Measurements from ENCODE around the gene SFN.
"Not testable (repeated sequence)": the region's sequence is repeated elsewhere in the genome, so short reads cannot be mapped to it uniquely, and the experiment has no call there.

The SFN gene

DNA sequence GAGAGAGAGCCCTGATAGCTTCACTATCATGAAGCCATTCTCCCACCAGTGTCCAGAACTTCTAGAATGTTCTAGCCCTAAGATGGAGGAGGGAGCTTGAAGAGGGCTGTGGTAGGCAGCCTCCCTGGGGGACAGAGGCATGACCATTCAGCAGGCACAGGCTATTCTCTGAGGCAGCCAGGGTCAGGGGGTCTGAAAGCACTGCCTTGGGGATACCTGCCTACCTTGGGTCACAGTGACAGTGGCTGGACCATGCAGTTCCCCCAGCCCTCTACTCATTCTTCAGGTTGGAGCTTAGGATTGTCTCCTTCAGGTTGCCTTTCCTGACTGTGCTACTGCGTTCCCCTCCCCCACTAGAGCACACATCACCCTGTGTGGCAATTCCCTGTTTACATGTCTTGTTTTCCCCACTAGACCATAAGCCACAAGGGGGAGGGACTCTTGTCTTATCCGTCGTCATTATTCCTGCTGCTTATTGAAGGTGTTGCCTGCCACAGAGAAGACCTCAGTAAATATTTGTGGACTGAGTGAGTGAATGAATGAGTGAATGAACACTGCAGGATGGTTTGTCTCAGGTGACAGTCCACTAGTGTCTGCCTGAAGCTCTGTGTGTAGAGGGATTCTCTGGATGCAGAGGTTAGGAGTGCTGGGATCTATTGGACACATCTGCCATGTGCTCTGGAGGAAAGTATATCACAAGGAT is 31.3 kb upstream of the SFN start:
- peak; percentile 41 for DNase-seq (ENCODE audit: low read depth)
- no peak overlapping the region for H3K4me3 ChIP-seq (ENCODE audit: control insufficient read depth, low read depth, low read length)
- TF ChIP-seq, protein P1, sequence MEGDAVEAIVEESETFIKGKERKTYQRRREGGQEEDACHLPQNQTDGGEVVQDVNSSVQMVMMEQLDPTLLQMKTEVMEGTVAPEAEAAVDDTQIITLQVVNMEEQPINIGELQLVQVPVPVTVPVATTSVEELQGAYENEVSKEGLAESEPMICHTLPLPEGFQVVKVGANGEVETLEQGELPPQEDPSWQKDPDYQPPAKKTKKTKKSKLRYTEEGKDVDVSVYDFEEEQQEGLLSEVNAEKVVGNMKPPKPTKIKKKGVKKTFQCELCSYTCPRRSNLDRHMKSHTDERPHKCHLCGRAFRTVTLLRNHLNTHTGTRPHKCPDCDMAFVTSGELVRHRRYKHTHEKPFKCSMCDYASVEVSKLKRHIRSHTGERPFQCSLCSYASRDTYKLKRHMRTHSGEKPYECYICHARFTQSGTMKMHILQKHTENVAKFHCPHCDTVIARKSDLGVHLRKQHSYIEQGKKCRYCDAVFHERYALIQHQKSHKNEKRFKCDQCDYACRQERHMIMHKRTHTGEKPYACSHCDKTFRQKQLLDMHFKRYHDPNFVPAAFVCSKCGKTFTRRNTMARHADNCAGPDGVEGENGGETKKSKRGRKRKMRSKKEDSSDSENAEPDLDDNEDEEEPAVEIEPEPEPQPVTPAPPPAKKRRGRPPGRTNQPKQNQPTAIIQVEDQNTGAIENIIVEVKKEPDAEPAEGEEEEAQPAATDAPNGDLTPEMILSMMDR (conservative IDR thresholded peaks at IDR 0.05; ENCODE audit: control insufficient read depth, insufficient read depth, low read depth, low read length): no peak

DNA sequence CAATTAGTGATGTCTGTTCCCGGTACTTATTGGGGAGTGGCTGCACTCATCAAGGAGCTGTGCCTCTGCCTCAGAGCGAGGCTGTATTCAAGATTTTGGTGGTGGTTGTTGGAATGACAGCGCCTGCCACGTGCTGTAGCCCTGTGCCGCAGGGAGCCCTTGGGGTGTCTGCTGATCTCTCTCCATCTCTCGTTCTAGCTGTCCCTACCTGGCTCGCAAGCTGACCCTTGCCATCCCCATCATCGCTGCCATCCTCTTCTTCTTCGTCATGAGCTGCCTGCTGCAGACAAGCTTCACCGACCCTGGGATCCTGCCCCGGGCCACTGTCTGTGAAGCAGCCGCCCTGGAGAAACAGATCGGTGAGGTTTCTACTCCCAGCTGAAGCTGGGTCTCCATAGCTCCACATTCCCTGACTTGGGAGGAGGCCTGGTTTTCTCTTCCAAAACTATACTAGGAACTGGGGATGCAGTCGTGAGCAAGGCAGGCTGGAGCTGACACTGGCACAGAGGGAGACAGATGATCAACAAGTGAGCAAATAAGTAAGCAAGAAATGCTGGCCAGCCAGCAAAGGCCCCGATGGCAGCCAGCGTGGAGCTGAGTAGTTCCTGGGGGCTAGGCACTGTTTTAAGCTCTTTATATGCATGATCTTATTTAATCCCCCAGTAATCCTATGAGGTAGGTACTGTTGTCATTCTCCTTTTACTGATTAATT is 30.5 kb upstream of the SFN start:
- TF ChIP-seq, protein P1 (conservative IDR thresholded peaks at IDR 0.05; ENCODE audit: control insufficient read depth, insufficient read depth, low read depth, low read length): no peak
- H3K4me3 ChIP-seq (ENCODE audit: control insufficient read depth, low read depth, low read length): no peak overlapping the region
- DNase-seq (ENCODE audit: low read depth): no peak

DNA sequence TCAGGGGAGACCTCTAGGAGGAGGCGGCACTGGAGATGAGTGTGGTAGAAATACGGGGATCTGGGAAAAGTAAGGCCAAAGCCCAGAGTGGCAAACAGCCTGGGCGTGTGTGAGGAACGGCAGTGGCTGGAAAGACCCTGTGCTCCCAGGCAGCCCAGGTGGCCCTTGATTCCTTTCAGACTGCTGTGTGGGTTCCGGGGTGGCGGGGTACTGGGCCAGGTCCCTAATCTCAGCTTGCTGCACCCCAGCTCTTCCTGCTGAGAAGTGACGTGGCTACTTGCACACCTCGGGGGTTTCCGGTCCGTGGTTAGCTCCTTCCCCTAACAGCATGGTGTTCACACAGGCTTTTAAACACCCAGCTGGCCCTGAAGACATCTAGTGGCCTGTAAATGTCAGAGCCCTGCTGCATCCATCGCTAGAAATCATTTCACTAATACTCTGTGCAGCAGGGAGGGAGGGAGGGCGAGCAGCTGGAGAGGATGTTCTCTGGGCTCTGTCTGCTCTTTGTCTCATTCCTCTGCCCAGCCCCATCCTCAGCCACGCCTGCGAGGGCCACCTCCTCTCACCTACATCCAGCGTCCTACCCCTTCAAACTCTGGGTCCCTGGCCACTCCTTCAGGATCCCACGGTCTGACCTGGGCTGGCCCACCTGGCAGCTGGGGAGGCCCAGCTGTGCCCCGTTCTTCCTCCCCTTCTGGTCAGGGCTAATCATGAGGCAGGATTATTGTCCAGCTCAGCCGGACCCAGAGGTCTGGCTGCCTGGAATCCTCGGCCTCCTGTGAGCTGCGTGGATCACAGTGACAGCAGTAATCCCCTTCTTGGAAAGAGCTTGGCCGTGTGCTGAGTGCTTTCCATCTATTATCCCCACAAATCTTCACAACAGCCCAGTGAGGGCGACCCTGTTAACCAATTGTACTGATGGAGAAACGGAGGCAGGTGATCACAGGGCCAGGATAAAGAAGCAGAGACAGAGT is 29.2 kb upstream of the SFN start:
- H3K4me3 ChIP-seq (ENCODE audit: control insufficient read depth, low read depth, low read length): no peak overlapping the region
- no peak for DNase-seq (ENCODE audit: low read depth)
- TF ChIP-seq, protein P1 (conservative IDR thresholded peaks at IDR 0.05; ENCODE audit: control insufficient read depth, insufficient read depth, low read depth, low read length): no peak

DNA sequence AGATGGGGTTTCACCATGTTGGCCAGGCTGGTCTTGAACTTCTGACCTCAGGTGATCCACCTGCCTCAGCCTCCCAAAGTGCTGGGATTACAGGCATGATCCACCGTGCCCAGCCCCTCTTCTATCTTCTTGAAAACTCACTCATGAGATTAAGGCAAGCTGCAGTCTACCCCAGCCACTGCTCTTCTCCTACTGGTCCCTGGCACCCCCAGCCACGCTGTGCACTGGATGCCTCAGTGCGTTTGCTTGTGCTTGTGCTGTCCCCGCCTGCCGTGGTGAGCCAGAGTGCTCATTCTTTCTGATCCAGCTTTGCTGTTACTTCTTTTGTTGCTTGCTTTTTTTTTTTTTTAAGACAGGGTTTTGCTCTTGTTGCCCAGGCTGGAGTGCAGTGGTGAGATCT is 25.3 kb upstream of the SFN start:
- DNase-seq (ENCODE audit: low read depth); H3K4me3 ChIP-seq (ENCODE audit: control insufficient read depth, low read depth, low read length): not testable (repeated sequence)

DNA sequence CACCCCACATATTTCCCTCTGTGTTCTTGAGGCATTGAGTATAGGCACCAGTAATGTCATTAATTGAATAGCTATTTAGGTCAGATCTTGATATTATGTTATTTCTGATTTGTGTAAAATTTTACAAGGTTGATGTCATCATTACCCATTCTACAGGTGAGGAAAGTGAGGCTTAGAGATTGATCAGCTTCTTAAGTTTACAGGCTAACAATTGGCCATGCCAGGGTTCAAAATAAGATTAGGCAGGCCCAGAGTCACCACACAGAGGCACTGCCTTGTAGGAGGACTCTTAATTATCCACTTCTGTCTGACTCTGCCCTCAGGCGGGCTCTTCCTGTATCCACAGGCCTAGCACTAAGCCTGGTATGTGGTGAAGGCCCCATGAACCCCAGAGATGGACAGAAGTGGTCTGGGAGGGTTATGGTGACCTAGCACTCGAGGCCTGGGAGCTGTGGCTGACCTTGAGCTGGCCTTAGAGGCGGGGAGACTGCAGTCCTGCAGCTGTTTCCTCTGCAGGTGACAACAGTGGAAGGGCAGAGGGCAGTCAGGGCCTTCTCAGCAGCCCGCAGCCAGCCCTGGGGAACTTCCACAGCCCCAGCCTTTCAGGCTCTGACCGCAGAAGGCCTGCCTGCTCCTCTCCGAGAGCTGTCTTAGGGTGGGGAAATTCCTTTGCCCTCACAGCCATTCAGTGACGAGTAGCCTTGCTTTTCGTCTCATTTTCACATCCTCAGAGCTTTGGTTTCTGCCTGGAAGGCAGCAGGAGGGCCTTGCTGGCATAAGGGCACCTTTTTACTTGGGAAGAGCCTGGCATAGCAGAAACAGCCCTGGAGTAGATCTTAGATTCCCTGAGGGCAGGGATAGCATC is 24.2 kb upstream of the SFN start:
- DNase-seq (ENCODE audit: low read depth): no peak

DNA sequence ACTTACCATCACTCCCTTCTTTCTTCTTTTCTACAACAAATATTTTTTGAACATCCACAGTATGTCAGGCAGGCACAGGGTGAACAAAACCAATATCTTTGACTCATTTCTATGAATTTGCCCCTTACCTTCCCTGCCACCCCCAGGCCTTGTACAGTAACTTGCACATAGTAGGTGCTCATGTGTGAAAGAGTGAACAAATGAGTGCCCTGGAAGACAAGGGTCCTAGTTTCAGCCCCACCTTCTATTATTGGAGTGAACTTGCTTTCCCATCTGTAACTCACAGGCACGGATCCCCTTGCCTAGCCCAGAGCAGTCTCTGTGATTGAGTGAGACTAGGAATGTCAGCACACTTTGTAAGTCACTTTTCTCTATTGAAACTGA is 23.6 kb upstream of the SFN start:
- TF ChIP-seq, protein P1 (conservative IDR thresholded peaks at IDR 0.05; ENCODE audit: control insufficient read depth, insufficient read depth, low read depth, low read length): no peak

More for the DNA sequence above, 24.2 kb upstream of the SFN start:
- no peak overlapping the region for H3K4me3 ChIP-seq (ENCODE audit: control insufficient read depth, low read depth, low read length)
- TF ChIP-seq, protein P1 (conservative IDR thresholded peaks at IDR 0.05; ENCODE audit: control insufficient read depth, insufficient read depth, low read depth, low read length): no peak

More for the DNA sequence above, 23.6 kb upstream of the SFN start:
- no peak overlapping the region for H3K4me3 ChIP-seq (ENCODE audit: control insufficient read depth, low read depth, low read length)
- DNase-seq (ENCODE audit: low read depth): no peak

Data from fibroblast of mammary gland (primary cell).